DND-41 (cell line): ENCODE data around the gene TMEM94.
A peak's percentile ranks its signal among the peaks of the same experiment; 100 is the strongest.

Experiments used
- ATAC-seq: fragments of 200-7000 bp; cut with Tn5 transposase; 3 replicates; pipeline ENCODE4 v1.9.1; 2021; ENCODE audit warnings: low read depth; ENCODE audit not compliant: insufficient read depth
- DNase-seq: peaks from one replicate; pipeline ENCODE4 v3.0.0-alpha.2; 2020
- H2AFZ ChIP-seq: 2 replicates; pipeline ENCODE4 v1.6.0; 2012; ENCODE audit warnings: low read depth, low read length
- H3K27ac ChIP-seq: 2 replicates; pipeline ENCODE4 v1.5.1; 2012; ENCODE audit warnings: low read length, inconsistent platforms
- H3K27me3 ChIP-seq: fragments of 200-600 bp; sonication (generic); 2 replicates; pipeline ENCODE4 v1.6.0; 2012; ENCODE audit warnings: low read length, mild to moderate bottlenecking, inconsistent platforms; ENCODE audit not compliant: insufficient read depth, poor library complexity
- H3K36me3 ChIP-seq: 2 replicates; pipeline ENCODE4 v1.5.1; 2012; ENCODE audit warnings: low read length, inconsistent platforms; ENCODE audit not compliant: insufficient read depth
- H3K4me1 ChIP-seq: 2 replicates; pipeline ENCODE4 v1.5.1; 2012; ENCODE audit warnings: mild to moderate bottlenecking, low read length; ENCODE audit not compliant: insufficient read depth
- H3K4me2 ChIP-seq: 2 replicates; pipeline ENCODE4 v1.6.0; 2012; ENCODE audit warnings: mild to moderate bottlenecking, moderate library complexity, low read length, inconsistent platforms; ENCODE audit not compliant: insufficient read depth
- H3K4me3 ChIP-seq, 2 experiments: fragments of 200-600 bp in 1 of 2; shearing (Covaris generic) in 1 of 2; 2 replicates each; pipeline ENCODE4 v1.5.1; 2012 to 2016; ENCODE audit warnings: inconsistent platforms in 2 of 2, low read length in 2 of 2, mild to moderate bottlenecking in 2 of 2, low read depth in 1 of 2, moderate library complexity in 1 of 2
- H3K79me2 ChIP-seq: 2 replicates; pipeline ENCODE4 v1.6.0; 2012; ENCODE audit warnings: low read length, inconsistent platforms; ENCODE audit not compliant: insufficient read depth
- H3K9ac ChIP-seq: 2 replicates; pipeline ENCODE4 v1.6.0; 2012; ENCODE audit warnings: low read depth, mild to moderate bottlenecking, inconsistent platforms, low read length, moderate library complexity
- H3K9me3 ChIP-seq: 2 replicates; pipeline ENCODE4 v1.5.1; 2012; ENCODE audit warnings: low read length, moderate library complexity, mild to moderate bottlenecking, inconsistent platforms; ENCODE audit not compliant: insufficient read depth, severe bottlenecking
- H4K20me1 ChIP-seq: 2 replicates; pipeline ENCODE4 v1.6.0; 2012; ENCODE audit warnings: low read length; ENCODE audit not compliant: insufficient read depth
- CTCF ChIP-seq: IDR thresholded peaks from 2 replicates; pipeline ENCODE4 v1.5.1; 2012; ENCODE audit warnings: borderline replicate concordance, low read length, moderate library complexity, mild to moderate bottlenecking; ENCODE audit not compliant: poor library complexity, severe bottlenecking; ENCODE audit errors: extremely low read depth
- EZH2 ChIP-seq: IDR thresholded peaks from 3 replicates; pipeline ENCODE4 v1.6.1; 2012; ENCODE audit warnings: borderline replicate concordance, low read depth, mild to moderate bottlenecking, moderate library complexity, low read length, inconsistent platforms; ENCODE audit not compliant: severe bottlenecking

Gene TMEM94

GRCh38 chr17:75504347-75505151, 48.1 kb downstream of the TMEM94 start:
- Histone ChIP-seq H4K20me1 (peaks cover 19% of the 10 kb centered on the region), H3K4me3 (no peak overlapping the region), H3K9me3 (no peaks in the 10 kb centered on the region), H3K79me2 (0 out of 2 replicates have a peak, but pooled peaks cover 2% of the 10 kb centered on the region), H3K27me3 (no peaks in the 10 kb centered on the region), H3K27ac (no peak overlapping the region), H2AFZ (no peak overlapping the region), H3K4me2 (no peak overlapping the region), H3K4me1 (no peaks in the 10 kb centered on the region), H3K36me3 (peaks cover 73% of the 10 kb centered on the region), H3K9ac (no peak overlapping the region)
- ATAC-seq (0 out of 3 replicates have a peak, but pooled peaks have one; percentile 18), DNase-seq (no peak)
- peak; percentile 66 for TF ChIP-seq CTCF
- TF ChIP-seq EZH2: no peak

- Histone ChIP-seq H4K20me1 (peaks cover 24% of the 10 kb centered on the region), H2AFZ (no peak overlapping the region), H3K4me2 (no peak overlapping the region), H3K27me3 (no peaks in the 10 kb centered on the region), H3K9ac (no peak overlapping the region), H3K4me3 (no peak overlapping the region), H3K27ac (no peak overlapping the region), H3K36me3 (peaks cover 72% of the 10 kb centered on the region), H3K79me2 (0 out of 2 replicates have a peak, but pooled peaks cover 2% of the 10 kb centered on the region), H3K9me3 (no peaks in the 10 kb centered on the region), H3K4me1 (0 out of 2 replicates have a peak, but pooled peaks cover under 1% of the 10 kb centered on the region)
- DNase-seq: no peak
- ATAC-seq: no peak
- TF ChIP-seq EZH2: no peak
Measured at GRCh38 chr17:75505152-75505409, 48.6 kb downstream of the TMEM94 start.

- Histone ChIP-seq H3K27ac (no peak overlapping the region), H3K4me2 (no peak overlapping the region), H3K9me3 (no peaks in the 10 kb centered on the region), H3K27me3 (no peaks in the 10 kb centered on the region), H4K20me1 (peaks cover 27% of the 10 kb centered on the region), H3K4me3 (no peak overlapping the region), H3K4me1 (0 out of 2 replicates have a peak, but pooled peaks cover 2% of the 10 kb centered on the region), H3K9ac (no peak overlapping the region), H3K36me3 (peaks cover 67% of the 10 kb centered on the region), H2AFZ (no peak overlapping the region), H3K79me2 (0 out of 2 replicates have a peak, but pooled peaks cover 2% of the 10 kb centered on the region)
- ATAC-seq (no peak), DNase-seq (no peak)
- TF ChIP-seq EZH2 (no peak), CTCF (no peak)
Measured at GRCh38 chr17:75505640-75506039, 49.2 kb downstream of the TMEM94 start.

- Histone ChIP-seq H3K27ac (no peak overlapping the region), H3K27me3 (no peaks in the 10 kb centered on the region), H3K4me3 (no peak overlapping the region), H3K79me2 (0 out of 2 replicates have a peak, but pooled peaks cover 2% of the 10 kb centered on the region), H4K20me1 (peaks cover 27% of the 10 kb centered on the region), H3K9ac (no peak overlapping the region), H2AFZ (no peak overlapping the region), H3K4me1 (peaks cover 2% of the 10 kb centered on the region; the same call in 1 of the 2 replicates), H3K36me3 (peaks cover 62% of the 10 kb centered on the region), H3K4me2 (no peak overlapping the region), H3K9me3 (no peaks in the 10 kb centered on the region)
- TF ChIP-seq EZH2 (no peak), CTCF (no peak)
- ATAC-seq (no peak), DNase-seq (no peak)
Measured at GRCh38 chr17:75506134-75506533, 49.7 kb downstream of the TMEM94 start.
